Stimulated activated naive CD8-positive, alpha-beta T cell treated with anti-CD3 and anti-CD28 coated beads, Interleukin-15, Interleukin-2, amounts not matched to agents 100 U/mL and 50 U/mL, for 24 hours (primary cell): ENCODE measurements around the gene COP1.

Source experiments
- ATAC-seq: fragments of 150-1000 bp; cut with Tn5 transposase; one replicate; pipeline ENCODE4 v1.10.0; 2021
- DNase-seq: peaks from one replicate; pipeline ENCODE4 v3.0.0; 2021

Gene COP1

GRCh38 chr1:175960169-175960568, 246.9 kb downstream of the COP1 start:
- DNase-seq (no peak), ATAC-seq (no peak)

- ATAC-seq (no peak), DNase-seq (no peak)
These were observed 255.5 kb downstream of the COP1 start for GRCh38 chr1:175951627-175952026.

GRCh38 chr1:175947771-175948170, 259.3 kb downstream of the COP1 start:
- DNase-seq: no peak
- ATAC-seq: no peak

- DNase-seq (no peak), ATAC-seq (no peak)
These were observed 262.5 kb downstream of the COP1 start for GRCh38 chr1:175944591-175944990.

- ATAC-seq (no peak), DNase-seq (no peak)
These were observed 265.9 kb downstream of the COP1 start for GRCh38 chr1:175941164-175941563.

GRCh38 chr1:175936736-175937135, 270.4 kb downstream of the COP1 start:
- DNase-seq (no peak), ATAC-seq (no peak)

GRCh38 chr1:175935566-175936115, 271.4 kb downstream of the COP1 start:
- ATAC-seq (no peak), DNase-seq (no peak)

GRCh38 chr1:175935166-175935565, 271.9 kb downstream of the COP1 start:
- DNase-seq (no peak), ATAC-seq (no peak)

GRCh38 chr1:175933801-175934200, 273.3 kb downstream of the COP1 start:
- no peak for ATAC-seq

GRCh38 chr1:175927944-175928343, 279.1 kb downstream of the COP1 start:
- ATAC-seq (no peak), DNase-seq (no peak)

More at GRCh38 chr1:175933801-175934200, 273.3 kb downstream of the COP1 start:
- no peak for DNase-seq

- ATAC-seq: no peak
- DNase-seq: no peak
These were observed 284.7 kb downstream of the COP1 start for GRCh38 chr1:175922254-175922881.

- ATAC-seq: no peak
- DNase-seq: no peak
These were observed 286.7 kb downstream of the COP1 start for GRCh38 chr1:175920381-175920780.

- DNase-seq: no peak
- no peak for ATAC-seq
These were observed 288.1 kb downstream of the COP1 start for GRCh38 chr1:175919001-175919400.

GRCh38 chr1:175918364-175918801, 288.7 kb downstream of the COP1 start:
- DNase-seq: no peak

GRCh38 chr1:175914115-175914514, 293.0 kb downstream of the COP1 start:
- DNase-seq: no peak
- ATAC-seq: no peak

More at GRCh38 chr1:175918364-175918801, 288.7 kb downstream of the COP1 start:
- ATAC-seq: no peak

GRCh38 chr1:175911138-175911537, 295.9 kb downstream of the COP1 start:
- no peak for ATAC-seq
- no peak for DNase-seq

- ATAC-seq (no peak), DNase-seq (no peak)
These were observed 300.7 kb downstream of the COP1 start for GRCh38 chr1:175906370-175906769.

GRCh38 chr1:175904808-175905207, 302.3 kb downstream of the COP1 start:
- ATAC-seq (no peak), DNase-seq (no peak)

GRCh38 chr1:175902281-175902680, 304.8 kb downstream of the COP1 start:
- ATAC-seq (no peak), DNase-seq (no peak)

- DNase-seq: no peak
- ATAC-seq: no peak
These were observed 305.8 kb downstream of the COP1 start for GRCh38 chr1:175901076-175901836.

- ATAC-seq (no peak), DNase-seq (no peak)
These were observed 306.9 kb downstream of the COP1 start for GRCh38 chr1:175900171-175900570.

GRCh38 chr1:175895966-175896365, 311.1 kb downstream of the COP1 start:
- no peak for ATAC-seq
- DNase-seq: no peak
